Stimulated activated CD4-positive, alpha-beta T cell treated with anti-CD3 and anti-CD28 coated beads, Interleukin-12 subunit alpha, Interleukin-12 subunit beta, amount 100 ng/mL, for 48 hours (primary cell): ENCODE results near the gene VAC14.

Source experiments
- DNase-seq, 3 donors: peaks; one replicate each; pipeline ENCODE4 v3.0.0-alpha.2; 2020; ENCODE audit warnings: low read depth in 2 of 3, low spot score in 1 of 3

VAC14 gene

DNA sequence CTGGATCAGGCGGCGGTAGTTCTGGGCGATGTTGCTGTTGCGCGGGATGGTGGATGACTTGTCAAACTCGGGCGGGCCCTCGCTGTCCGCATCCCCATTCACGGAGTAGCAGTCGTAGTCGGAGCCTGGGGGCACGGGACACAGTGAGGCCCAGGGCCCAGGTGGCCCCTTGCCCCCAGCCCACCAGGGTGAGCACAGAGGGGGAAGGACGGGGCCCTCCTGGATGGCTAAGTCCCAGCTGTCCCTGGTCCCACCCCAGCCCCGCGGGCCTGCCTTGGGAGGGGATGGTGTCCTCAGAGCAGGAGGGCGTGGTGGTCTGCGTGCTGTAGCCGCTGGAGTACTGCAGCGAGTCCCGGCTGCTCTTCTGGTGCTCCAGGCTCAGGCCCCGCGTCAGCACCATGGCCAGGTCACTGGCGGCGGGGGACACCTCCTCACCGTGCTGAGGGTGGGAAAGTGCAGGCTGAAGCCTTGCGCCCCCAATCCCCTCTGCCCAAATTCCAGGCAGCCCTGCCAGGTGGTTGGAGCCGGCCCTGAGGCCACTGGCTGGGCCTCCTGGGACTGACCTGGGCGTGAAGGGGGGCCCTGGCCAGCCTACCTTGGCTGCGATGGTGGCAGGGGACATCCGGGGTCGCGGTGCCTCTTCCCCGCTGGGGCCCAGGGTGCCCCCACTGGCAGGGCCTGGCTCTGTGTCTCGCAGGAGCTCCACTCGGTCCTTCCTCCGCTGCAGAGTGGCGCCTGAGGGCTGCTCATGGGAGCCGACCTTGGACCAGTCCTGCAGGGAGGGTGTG, 136.4 kb downstream of the VAC14 start:
- no peak for DNase-seq

DNA sequence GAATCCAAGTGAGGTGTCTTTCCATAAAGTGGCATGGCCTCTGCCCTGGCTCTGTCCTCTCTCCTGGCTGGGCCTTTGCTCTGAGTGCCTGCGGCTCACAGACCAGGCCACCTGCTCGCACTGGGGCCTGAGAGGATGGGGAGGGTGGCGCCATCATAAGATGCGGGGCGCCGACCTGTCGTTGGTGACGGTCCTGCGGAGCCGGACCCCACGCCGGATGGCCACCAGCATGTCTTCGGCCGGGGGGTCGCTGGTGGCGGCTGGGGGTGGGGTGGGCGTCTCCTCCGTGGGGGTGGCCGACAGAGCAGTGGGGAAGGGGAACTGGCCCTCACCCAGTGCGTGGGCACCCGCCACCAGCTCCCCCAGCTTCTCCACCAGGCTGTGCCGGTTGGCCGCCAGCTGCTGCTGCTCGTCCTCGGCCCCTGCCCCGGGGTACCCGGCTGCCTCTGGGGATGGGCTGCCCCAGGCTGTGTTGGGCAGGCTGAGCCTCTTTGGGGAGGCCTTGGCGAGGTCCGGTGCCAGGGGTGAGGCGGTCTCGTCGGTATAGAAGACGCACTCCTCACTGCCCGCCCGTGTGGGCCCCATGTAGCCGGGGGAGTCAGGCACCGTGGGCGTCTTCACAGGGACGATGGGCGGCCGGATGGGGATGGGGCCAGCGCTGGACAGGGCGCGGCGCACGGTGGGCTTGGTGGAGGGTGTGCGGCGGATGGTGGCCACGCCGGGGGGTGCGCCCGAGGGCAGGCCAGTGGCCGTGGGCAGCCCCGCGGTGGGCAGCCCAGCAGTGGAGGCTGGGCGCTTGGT, 137.2 kb downstream of the VAC14 start:
- DNase-seq: no peak

- no peak for DNase-seq
Observed at GRCh38 chr16:70662991-70663523, 137.9 kb downstream of the VAC14 start.

- no peak for DNase-seq
Observed at GRCh38 chr16:70661918-70662641, 138.9 kb downstream of the VAC14 start.

- no peak for DNase-seq
Observed at GRCh38 chr16:70661534-70661917, 139.4 kb downstream of the VAC14 start.

DNA sequence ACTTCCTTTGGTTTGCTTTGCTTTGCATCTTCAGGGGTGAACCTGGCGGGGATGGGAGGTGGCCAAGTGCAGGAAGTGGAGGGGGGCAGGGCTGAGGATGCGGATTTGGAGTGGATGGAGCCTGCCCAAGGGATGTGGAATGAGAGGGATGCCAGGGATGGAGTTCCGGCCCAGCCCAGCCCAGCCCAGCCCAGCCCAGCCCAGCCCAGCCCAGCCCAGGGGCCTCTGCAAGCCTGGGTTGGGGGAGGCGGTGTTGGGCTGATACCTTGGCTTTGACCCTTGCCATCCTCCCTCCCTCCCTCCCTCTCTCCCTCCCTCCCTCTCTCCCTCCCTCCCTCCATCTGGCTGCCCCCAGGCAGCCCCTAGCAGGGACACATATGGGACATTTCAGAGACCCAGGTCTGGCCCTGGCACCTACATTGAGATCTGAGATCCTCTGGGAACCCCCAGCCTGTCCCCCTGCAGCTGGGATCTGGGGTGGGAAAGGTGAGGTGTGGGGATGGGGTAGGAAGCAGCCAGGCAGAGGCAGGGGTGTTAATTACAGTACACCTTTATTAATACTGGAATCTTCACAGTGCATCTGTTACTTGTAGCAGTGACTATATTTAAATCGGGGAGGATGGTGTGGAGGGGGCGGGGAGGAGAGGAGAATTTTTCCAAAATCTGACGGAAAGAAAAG, 140.1 kb downstream of the VAC14 start:
- DNase-seq: no peak

DNA sequence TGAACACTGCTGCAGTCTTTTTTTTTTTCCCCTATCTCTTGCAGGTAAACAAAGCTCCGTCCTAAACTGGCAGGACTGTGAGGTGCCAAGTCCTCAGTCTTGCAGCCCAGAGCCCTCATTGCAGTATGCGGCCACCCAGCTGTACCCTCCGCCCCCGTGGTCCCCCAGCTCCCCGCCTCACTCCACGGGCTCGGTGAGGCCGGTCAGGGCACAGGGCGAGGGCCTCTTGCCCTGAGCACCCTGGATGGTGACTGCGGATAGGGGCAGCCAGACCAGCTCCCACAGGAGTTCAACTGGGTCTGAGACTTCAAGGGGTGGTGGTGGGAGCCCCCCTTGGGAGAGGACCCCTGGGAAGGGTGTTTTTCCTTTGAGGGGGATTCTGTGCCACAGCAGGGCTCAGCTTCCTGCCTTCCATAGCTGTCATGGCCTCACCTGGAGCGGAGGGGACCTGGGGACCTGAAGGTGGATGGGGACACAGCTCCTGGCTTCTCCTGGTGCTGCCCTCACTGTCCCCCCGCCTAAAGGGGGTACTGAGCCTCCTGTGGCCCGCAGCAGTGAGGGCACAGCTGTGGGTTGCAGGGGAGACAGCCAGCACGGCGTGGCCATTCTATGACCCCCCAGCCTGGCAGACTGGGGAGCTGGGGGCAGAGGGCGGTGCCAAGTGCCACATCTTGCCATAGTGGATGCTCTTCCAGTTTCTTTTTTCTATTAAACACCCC, 140.8 kb downstream of the VAC14 start:
- DNase-seq: no peak

- DNase-seq: no peak
Observed at GRCh38 chr16:70659546-70659945, 141.4 kb downstream of the VAC14 start.

DNA sequence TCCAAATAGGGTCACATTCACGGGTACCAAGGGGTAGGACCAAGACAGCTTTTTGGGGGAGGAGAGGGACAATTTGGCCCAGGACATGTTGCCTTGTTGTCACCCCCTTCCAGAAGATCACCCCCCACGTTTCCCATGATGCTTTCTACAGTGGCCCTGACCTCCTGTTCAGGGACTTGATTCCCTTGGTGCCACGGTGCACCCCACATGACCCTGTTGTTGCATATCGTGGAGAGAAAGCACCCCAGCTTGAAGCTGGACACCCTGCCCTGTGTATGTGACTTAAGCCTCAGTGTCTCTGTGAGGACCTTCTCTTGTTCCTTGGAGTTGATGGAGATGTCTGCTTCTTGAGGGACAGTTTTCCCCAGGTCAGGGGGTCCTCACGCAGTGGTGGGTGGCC, 142.0 kb downstream of the VAC14 start:
- no peak for DNase-seq

- DNase-seq: no peak
Observed at GRCh38 chr16:70657956-70658355, 143.0 kb downstream of the VAC14 start.

- DNase-seq: no peak
Observed at GRCh38 chr16:70656712-70657263, 144.2 kb downstream of the VAC14 start.

- no peak for DNase-seq
Observed at GRCh38 chr16:70656065-70656711, 144.8 kb downstream of the VAC14 start.

DNA sequence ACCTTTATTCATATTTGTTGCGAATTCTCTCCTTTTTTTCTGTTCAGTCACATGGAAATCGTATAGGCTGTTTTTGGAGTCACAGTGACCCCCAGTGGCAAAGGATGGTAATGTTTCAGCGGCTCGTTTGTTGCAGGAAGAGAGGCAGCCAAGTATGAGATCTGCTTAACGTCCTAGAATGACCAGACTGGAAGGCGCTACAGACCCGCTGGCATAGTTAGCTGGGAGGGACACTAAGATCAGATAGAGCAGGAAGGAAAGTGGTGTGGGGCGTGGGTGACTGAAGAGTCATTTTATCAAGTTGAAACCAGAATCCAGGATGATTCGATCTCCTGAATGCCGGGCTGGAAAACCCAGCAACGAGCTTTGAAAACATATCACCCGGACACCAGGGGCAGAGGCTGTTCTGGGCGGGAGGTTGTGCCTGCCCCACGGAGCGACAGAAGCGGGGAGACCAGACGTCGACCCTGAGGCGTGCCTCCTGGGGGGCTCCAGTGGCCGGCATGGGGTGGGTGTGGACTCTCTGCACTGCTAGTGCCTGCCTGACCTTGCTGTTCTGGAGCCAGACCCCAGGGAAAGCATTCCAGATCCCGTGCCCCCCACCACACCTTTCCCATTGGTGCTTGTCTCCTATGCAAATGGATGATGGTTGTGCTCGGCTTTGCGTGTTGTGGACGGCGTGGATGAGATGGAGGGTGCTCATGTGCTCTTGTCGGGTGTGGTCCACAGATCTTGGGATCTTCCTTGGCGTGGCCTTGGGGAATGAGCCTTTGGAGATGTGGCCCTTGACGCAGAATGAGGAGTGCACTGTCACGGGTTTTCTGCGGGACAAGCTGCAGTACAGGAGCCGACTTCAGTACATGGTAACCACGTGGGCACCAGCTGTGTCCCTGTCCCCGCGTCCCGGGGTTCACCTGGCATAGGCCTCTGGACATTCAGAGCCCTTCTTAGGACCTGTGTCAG, 146.9 kb downstream of the VAC14 start:
- DNase-seq: peak; percentile 64 to 92 (median 75)

DNA sequence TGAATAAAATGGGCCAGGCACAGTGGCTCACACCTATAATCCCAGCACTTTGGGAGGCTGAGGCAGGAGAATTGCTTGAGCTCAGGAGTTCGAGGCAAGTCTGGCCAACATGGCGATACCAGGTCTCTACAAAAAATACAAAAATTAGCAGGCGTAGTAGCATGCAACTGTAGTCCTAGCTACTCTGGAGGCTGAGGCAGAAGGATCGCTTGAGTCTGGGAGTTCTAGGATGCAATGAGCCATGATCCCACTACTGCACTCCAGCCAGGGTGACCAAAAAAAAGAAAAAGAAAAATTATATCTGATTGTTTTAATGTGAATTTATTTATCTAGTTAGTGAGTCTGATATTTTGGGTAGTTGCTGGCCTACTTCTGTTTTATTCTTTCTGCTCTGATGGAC, 147.6 kb downstream of the VAC14 start:
- no peak for DNase-seq

DNA sequence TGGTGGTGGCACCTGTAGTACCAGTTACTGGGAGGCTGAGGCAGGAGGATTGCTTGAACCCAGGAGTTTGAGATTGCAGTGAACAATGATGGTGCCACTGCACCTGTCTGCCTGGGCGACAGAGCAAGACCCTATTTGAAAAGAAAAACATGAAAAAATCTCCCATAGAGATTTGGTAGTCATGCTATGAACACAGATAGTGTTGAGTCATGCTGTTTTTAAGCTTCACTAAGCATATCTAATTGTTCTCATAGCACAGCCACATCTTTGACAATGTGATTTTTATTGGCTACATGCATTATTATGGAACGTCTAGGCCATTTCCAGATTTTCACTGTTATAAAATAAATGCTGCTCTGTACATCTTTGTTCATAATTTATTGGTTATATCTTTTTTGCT, 148.6 kb downstream of the VAC14 start:
- no peak for DNase-seq

DNA sequence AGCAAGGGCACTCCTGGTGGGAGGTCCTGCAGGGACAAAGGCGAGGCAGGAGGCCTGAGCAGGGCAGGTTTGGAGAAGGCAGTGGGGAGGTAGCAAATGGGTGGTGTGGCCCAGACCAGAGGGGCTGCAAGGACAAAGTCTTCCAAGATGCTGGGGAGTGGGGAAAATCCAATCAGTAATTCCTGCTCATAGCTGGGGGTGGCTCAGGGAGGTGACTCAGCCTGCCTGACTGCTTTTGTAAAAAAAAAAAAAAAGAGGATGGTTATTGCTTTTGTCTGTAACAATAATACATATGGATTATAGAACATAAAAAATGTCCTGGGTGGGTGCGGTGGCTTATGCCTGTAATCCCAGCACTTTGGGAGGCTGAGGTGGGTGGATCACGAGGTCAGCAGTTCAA, 149.4 kb downstream of the VAC14 start:
- DNase-seq: no peak

- no peak for DNase-seq
Observed at GRCh38 chr16:70650216-70650615, 150.7 kb downstream of the VAC14 start.

GRCh38 chr16:70649300-70649699, 151.7 kb downstream of the VAC14 start:
- DNase-seq: no peak
